ENCODE data around the gene MBNL2. TPM values are rescaled to one million over a fixed set of nuclear protein-coding genes. Genes with fewer than 3 reads are reported as not detected.

The MBNL2 gene
- total RNA-seq, 2 donors from 2014 or later, result 59.6 to 67.7 TPM

DNA sequence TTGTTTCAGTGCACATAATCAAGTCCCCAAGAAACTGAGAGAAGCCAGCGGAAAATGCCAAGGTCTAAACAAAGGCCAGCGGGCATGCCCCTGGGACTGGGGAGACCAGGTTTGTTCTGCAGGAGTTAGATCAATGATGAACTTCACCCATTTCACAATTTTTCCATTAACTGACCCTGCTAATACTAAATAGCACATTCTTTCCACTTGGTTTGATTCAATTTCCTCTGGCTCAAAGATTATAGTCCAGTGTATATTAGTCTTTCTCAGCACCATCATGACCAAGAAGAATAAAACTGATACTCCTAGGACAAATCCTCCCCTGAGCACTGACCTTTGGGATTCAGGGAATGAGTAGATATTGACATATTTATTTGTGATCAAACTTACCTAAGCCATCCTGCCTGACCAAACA, 66.4 kb downstream of the MBNL2 start:
- Histone ChIP-seq H3K9me3 (no peaks in the 10 kb centered on the region), H3K27me3 (replicated peaks; ENCODE audit: insufficient read depth) (no peaks in the 10 kb centered on the region), H3K27ac (no peak overlapping the region), H3K4me3 (no peak overlapping the region), H3K4me1 (ENCODE audit: control insufficient read depth in 1 of 2, low read depth in 2 of 2) (peaks cover 17 to 32% of the 10 kb centered on the region in 2 donors), H3K36me3 (no peaks in the 10 kb centered on the region)
- TF ChIP-seq CTCF (IDR thresholded peaks at IDR 0.05), result no peak
- ATAC-seq (ENCODE audit: insufficient number of reproducible peaks, low FRiP score, low read depth), result no peak
- DNase-seq (ENCODE audit: low spot score), result no peak

GRCh38 chr13:97289514-97290298, 67.6 kb downstream of the MBNL2 start:
- DNase-seq (ENCODE audit: low spot score), result no peak
- H3K4me3 ChIP-seq, result no peak overlapping the region
- peaks cover 8 to 33% of the 10 kb centered on the region in 2 donors for H3K4me1 ChIP-seq (ENCODE audit: control insufficient read depth in 1 of 2, low read depth in 2 of 2)
- H3K9me3 ChIP-seq, result no peaks in the 10 kb centered on the region
- H3K27ac ChIP-seq, result no peak overlapping the region
- H3K36me3 ChIP-seq, result no peaks in the 10 kb centered on the region
- TF ChIP-seq CTCF (IDR thresholded peaks at IDR 0.05), result no peak
- no peak for ATAC-seq (ENCODE audit: insufficient number of reproducible peaks, low FRiP score, low read depth)
- no peaks in the 10 kb centered on the region for H3K27me3 ChIP-seq (replicated peaks; ENCODE audit: insufficient read depth)

- Histone ChIP-seq H3K4me1 (ENCODE audit: control insufficient read depth in 1 of 2, low read depth in 2 of 2) (peaks cover 20 to 49% of the 10 kb centered on the region in 2 donors), H3K4me3 (no peak overlapping the region), H3K36me3 (no peaks in the 10 kb centered on the region), H3K27ac (peak overlapping the region in 1 of 2 donors; percentile 53), H3K27me3 (replicated peaks; ENCODE audit: insufficient read depth) (no peaks in the 10 kb centered on the region), H3K9me3 (no peaks in the 10 kb centered on the region)
- DNase-seq (ENCODE audit: low spot score) (no peak), ATAC-seq (ENCODE audit: insufficient number of reproducible peaks, low FRiP score, low read depth) (no peak)
- TF ChIP-seq CTCF (IDR thresholded peaks at IDR 0.05), result no peak
Measured at GRCh38 chr13:97295283-97296182, 73.4 kb downstream of the MBNL2 start.

DNA sequence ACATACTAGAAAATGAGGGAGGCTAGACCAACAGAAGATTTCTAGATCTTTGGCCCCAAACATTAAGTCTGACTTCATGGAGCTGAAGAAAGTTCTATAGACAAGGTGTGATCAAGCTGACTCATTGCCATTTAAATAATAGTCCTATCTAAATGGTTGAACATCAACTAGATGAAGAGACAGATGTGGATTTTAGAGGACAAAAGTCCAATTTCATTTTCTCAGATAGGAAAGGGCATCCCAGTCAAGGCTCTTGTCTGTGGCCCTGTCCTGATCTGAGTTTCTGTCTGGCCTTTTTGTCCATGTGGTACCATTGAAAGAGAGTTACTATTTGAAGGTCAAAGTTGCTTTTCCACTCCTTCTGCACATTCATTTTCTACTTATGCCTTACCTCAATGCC, 74.6 kb downstream of the MBNL2 start:
- Histone ChIP-seq H3K27ac (no peak overlapping the region), H3K36me3 (no peaks in the 10 kb centered on the region), H3K4me3 (no peak overlapping the region), H3K9me3 (no peaks in the 10 kb centered on the region), H3K4me1 (ENCODE audit: control insufficient read depth in 1 of 2, low read depth in 2 of 2) (peaks cover 25 to 58% of the 10 kb centered on the region in 2 donors), H3K27me3 (replicated peaks; ENCODE audit: insufficient read depth) (no peaks in the 10 kb centered on the region)
- DNase-seq (ENCODE audit: low spot score) (no peak), ATAC-seq (ENCODE audit: insufficient number of reproducible peaks, low FRiP score, low read depth) (no peak)
- TF ChIP-seq CTCF (IDR thresholded peaks at IDR 0.05), result no peak

DNA sequence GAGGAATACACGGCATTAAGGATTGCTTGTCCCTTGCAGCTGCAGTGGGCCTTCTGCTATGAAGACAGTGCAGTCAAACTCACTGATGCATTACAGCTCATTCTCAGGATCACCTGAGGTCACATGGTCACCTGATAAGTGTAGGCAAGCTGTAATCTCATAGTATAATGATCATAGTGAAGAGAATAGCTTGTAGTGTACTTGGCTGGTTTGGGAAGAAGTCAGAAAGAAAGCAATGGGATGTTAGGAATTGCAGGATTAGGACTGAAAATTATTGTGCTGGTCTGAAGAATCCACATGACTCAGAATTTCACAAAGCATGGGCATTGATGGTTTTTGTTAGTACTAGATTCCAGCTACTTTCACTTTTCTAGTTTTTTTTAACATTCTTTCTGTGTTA, 76.7 kb downstream of the MBNL2 start:
- H3K36me3 ChIP-seq, result no peaks in the 10 kb centered on the region
- no peak overlapping the region for H3K27ac ChIP-seq
- no peak for TF ChIP-seq CTCF (IDR thresholded peaks at IDR 0.05)
- no peak overlapping the region for H3K4me3 ChIP-seq
- H3K9me3 ChIP-seq, result no peaks in the 10 kb centered on the region
- no peaks in the 10 kb centered on the region for H3K27me3 ChIP-seq (replicated peaks; ENCODE audit: insufficient read depth)
- DNase-seq (ENCODE audit: low spot score) (no peak), ATAC-seq (ENCODE audit: insufficient number of reproducible peaks, low FRiP score, low read depth) (no peak)
- peaks cover 25 to 57% of the 10 kb centered on the region in 2 donors for H3K4me1 ChIP-seq (ENCODE audit: control insufficient read depth in 1 of 2, low read depth in 2 of 2)
